Left ventricle myocardium inferior (tissue), 1 donor: Measurements from ENCODE around the gene PRKCD. TPM values are rescaled to one million over a fixed set of nuclear protein-coding genes. Genes with fewer than 3 reads are reported as not detected.
"Not testable (repeated sequence)": the region's sequence is repeated elsewhere in the genome, so short reads cannot be mapped to it uniquely, and the experiment has no call there.

Experiments used
- DNase-seq: peaks from one replicate; pipeline ENCODE4 v3.0.0-alpha.2; 2020
- H3K27ac ChIP-seq: fragments of 200-600 bp; replicated peaks from 2 replicates; pipeline ENCODE4 v1.8.0; 2021
- H3K27me3 ChIP-seq: fragments of 200-600 bp; 2 replicates; pipeline ENCODE4 v1.8.0; 2021; ENCODE audit warnings: low read depth
- H3K36me3 ChIP-seq: fragments of 200-600 bp; 2 replicates; pipeline ENCODE4 v1.8.0; 2021
- H3K4me1 ChIP-seq: fragments of 200-600 bp; 2 replicates; pipeline ENCODE4 v1.8.0; 2021
- H3K4me3 ChIP-seq: fragments of 200-600 bp; 2 replicates; pipeline ENCODE4 v1.8.0; 2021; ENCODE audit warnings: mild to moderate bottlenecking, moderate library complexity
- H3K9me3 ChIP-seq: fragments of 200-600 bp; replicated peaks from 2 replicates; pipeline ENCODE4 v1.8.0; 2021
- CTCF ChIP-seq: fragments of 200-600 bp; IDR thresholded peaks from 2 replicates; pipeline ENCODE4 v1.8.0; 2021; ENCODE audit warnings: antibody characterized with exemption, mild to moderate bottlenecking, borderline replicate concordance
- intact Hi-C: fragments of 100-400 bp; cut with micrococcal nuclease; formaldehyde crosslinking; loops from one replicate; pipeline ENCODE4 v1.11.0; 2022
- total RNA-seq: library from RNA; stranded (reverse); fragmentation: NEBNext Ultra II Directional; extraction: Animal tissue kit (Norgen Biotek cat#: 25700); gene quantifications from one replicate; pipeline ENCODE4 v1.2.1, GENCODE V29; 2021
- donor health status: DM: no; HTN: yes; CAD: no; lungs with severe emphysema.

Gene PRKCD
- total RNA-seq, 1 donor from 2014 or later, result 13.6 TPM

GRCh38 chr3:53150247-53151085, 10.5 kb upstream of the PRKCD start:
- H3K4me1 ChIP-seq, result peaks cover 19% of the 10 kb centered on the region
- no peak for TF ChIP-seq CTCF
- no peaks in the 10 kb centered on the region for H3K36me3 ChIP-seq
- H3K9me3 ChIP-seq, result no peaks in the 10 kb centered on the region
- intact Hi-C loops, result no loop called here
- no peak for DNase-seq
- H3K27me3 ChIP-seq, result peaks cover 7% of the 10 kb centered on the region
- no peak overlapping the region for H3K27ac ChIP-seq
- no peak overlapping the region for H3K4me3 ChIP-seq

GRCh38 chr3:53151086-53151438, 9.9 kb upstream of the PRKCD start:
- H3K27ac ChIP-seq, H3K9me3 ChIP-seq, H3K4me3 ChIP-seq, DNase-seq, intact Hi-C loops, H3K36me3 ChIP-seq: not testable (repeated sequence)
- H3K4me1 ChIP-seq, result peaks cover 25% of the 10 kb centered on the region
- H3K27me3 ChIP-seq, result peaks cover 10% of the 10 kb centered on the region

DNA sequence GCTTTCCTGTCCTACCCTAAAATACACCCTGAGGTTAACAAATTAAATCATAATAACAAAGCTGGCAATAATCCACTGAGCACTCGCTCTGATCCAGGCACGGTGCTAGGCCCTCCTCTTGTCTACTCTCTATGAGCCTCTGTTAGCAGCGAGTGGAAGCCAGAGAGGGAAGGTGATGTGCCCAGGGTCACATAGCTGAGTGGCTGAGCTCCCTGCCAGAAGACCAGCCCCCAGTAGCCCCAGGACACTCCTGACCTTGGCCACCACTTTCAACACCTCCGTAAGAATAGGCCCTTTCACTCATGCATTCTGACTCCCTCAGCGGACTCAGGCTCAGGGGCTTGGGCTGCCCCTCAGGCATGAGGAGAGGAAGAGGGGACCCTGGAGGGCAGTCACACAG, 9.5 kb upstream of the PRKCD start:
- no peak overlapping the region for H3K4me3 ChIP-seq
- H3K4me1 ChIP-seq, result peaks cover 29% of the 10 kb centered on the region
- no peaks in the 10 kb centered on the region for H3K9me3 ChIP-seq
- intact Hi-C loops, result no loop called here
- DNase-seq, result no peak
- peaks cover 13% of the 10 kb centered on the region for H3K27me3 ChIP-seq
- no peak overlapping the region for H3K27ac ChIP-seq
- TF ChIP-seq CTCF, result no peak
- no peaks in the 10 kb centered on the region for H3K36me3 ChIP-seq

DNA sequence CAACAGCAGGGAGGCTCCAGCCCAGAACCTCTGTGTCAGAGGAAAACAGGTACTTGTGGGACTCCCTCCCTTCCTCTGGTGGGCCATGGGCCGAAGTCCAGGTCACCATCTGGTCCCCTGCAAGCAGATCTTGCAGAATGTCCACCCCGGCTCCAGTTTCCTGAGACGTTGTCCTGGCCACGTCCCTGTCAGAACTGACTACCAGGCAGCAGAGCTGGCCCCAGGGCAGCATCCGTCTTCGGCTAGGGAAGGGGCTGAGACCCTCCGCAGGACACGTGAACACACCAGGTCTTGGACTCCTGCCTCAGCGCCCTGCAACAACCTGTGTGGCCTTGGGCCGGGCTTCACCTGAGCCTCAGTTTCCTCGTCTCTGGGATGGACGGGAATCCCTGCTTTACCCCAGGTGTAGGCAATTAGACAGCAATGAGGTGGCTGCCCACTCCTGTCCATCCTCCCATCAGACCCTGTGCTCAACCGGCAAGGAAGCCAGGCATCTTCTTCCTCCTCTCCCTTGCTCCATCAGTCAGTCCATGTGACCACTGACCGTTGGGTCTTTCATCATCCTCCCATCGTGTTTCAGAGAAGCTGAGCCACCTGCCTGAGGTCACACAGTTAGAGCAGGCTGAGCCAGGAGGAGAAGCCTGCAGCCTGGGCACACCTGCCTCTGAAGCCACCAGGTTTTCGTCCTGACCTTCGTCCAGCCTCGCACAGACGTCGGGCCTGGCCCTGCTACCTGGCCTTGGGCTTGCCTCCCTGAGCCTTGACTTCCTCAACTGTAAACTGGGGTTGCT, 8.9 kb upstream of the PRKCD start:
- H3K27me3 ChIP-seq, result peaks cover 18% of the 10 kb centered on the region
- no peaks in the 10 kb centered on the region for H3K36me3 ChIP-seq
- no peak for DNase-seq
- peaks cover 29% of the 10 kb centered on the region for H3K4me1 ChIP-seq
- TF ChIP-seq CTCF, result no peak
- intact Hi-C loops, result no loop called here
- no peak overlapping the region for H3K4me3 ChIP-seq
- H3K9me3 ChIP-seq, result no peaks in the 10 kb centered on the region
- H3K27ac ChIP-seq, result no peak overlapping the region

DNA sequence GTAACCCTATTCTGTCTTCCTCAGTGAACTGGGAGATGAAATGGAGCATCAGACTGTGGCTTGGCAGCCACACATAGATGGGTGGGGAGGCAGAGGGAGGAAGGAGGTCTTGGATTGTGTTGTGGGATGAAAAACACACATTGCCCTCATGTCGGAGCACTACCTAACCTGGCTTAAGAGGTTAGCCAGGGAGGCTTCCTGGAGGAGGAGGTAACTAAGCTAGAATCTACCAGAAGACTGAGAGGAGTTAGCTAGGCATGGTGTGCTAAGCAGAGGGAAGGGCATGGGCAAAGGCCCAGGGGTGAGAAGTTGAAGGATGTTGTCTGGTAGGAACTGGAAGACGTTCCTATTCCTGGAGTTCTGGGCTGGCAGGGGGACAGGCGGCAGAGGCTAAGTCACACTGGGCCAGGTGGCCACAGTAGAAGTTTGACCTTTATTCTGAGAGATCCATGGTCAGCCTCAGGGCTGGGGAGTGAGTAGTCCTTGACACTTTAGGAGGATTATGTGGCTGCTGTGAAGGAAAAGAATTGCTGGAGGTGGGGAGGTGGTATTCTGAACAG, 7.7 kb upstream of the PRKCD start:
- H3K4me1 ChIP-seq, result peaks cover 29% of the 10 kb centered on the region
- H3K36me3 ChIP-seq, result no peaks in the 10 kb centered on the region
- intact Hi-C loops, result no loop called here
- no peak overlapping the region for H3K4me3 ChIP-seq
- no peak for DNase-seq
- no peak for TF ChIP-seq CTCF
- no peak overlapping the region for H3K27ac ChIP-seq
- peaks cover 18% of the 10 kb centered on the region for H3K27me3 ChIP-seq
- no peaks in the 10 kb centered on the region for H3K9me3 ChIP-seq

- peaks cover 18% of the 10 kb centered on the region for H3K27me3 ChIP-seq
- intact Hi-C loops, result no loop called here
- DNase-seq, result no peak
- no peak overlapping the region for H3K4me3 ChIP-seq
- no peaks in the 10 kb centered on the region for H3K9me3 ChIP-seq
- TF ChIP-seq CTCF, result no peak
- peaks cover 35% of the 10 kb centered on the region for H3K4me1 ChIP-seq
- H3K27ac ChIP-seq, result no peak overlapping the region
- H3K36me3 ChIP-seq, result no peaks in the 10 kb centered on the region
These were observed 7.0 kb upstream of the PRKCD start for GRCh38 chr3:53153980-53154379.
